A172 (cell line): ENCODE measurements around the gene CPNE4. TPM values are rescaled to one million over a fixed set of nuclear protein-coding genes. Genes with fewer than 3 reads are reported as not detected.
"Not testable (repeated sequence)": the region's sequence is repeated elsewhere in the genome, so short reads cannot be mapped to it uniquely, and the experiment has no call there.

Source experiments
- DNase-seq: peaks from one replicate; pipeline ENCODE4 v3.0.0-alpha.2; 2015; ENCODE audit warnings: low spot score
- total RNA-seq: library from RNA; depleted of rRNA; stranded (reverse); fragments of >200 nt; shearing (Covaris generic); gene quantifications from 2 replicates; pipeline ENCODE4 v1.2.3, GENCODE V29; 2014

Gene CPNE4
- total RNA-seq, 1 experiment from 2014 or later: not detected

GRCh38 chr3:132016061-132017041, 18.5 kb downstream of the CPNE4 start:
- DNase-seq: no peak

GRCh38 chr3:132014105-132014504, 20.7 kb downstream of the CPNE4 start:
- no peak for DNase-seq

GRCh38 chr3:132009241-132009640, 25.6 kb downstream of the CPNE4 start:
- DNase-seq: no peak

GRCh38 chr3:132008837-132009236, 26.0 kb downstream of the CPNE4 start:
- no peak for DNase-seq

- no peak for DNase-seq
These were observed 27.2 kb downstream of the CPNE4 start for GRCh38 chr3:132007617-132008016.

- peak; percentile 16 for DNase-seq
These were observed 28.1 kb downstream of the CPNE4 start for GRCh38 chr3:132006605-132007204.

GRCh38 chr3:132004571-132004970, 30.2 kb downstream of the CPNE4 start:
- DNase-seq: no peak

GRCh38 chr3:132003685-132004084, 31.1 kb downstream of the CPNE4 start:
- DNase-seq: no peak

GRCh38 chr3:132001999-132002398, 32.8 kb downstream of the CPNE4 start:
- no peak for DNase-seq

- DNase-seq: no peak
These were observed 33.8 kb downstream of the CPNE4 start for GRCh38 chr3:132001036-132001435.

- no peak for DNase-seq
These were observed 36.8 kb downstream of the CPNE4 start for GRCh38 chr3:131998027-131998426.

GRCh38 chr3:131995891-131996290, 38.9 kb downstream of the CPNE4 start:
- no peak for DNase-seq

- no peak for DNase-seq
These were observed 45.5 kb downstream of the CPNE4 start for GRCh38 chr3:131989318-131989717.

- DNase-seq: no peak
These were observed 46.6 kb downstream of the CPNE4 start for GRCh38 chr3:131988209-131988608.

- DNase-seq: no peak
These were observed 51.1 kb downstream of the CPNE4 start for GRCh38 chr3:131983689-131984088.

GRCh38 chr3:131981323-131981722, 53.5 kb downstream of the CPNE4 start:
- no peak for DNase-seq

GRCh38 chr3:131976448-131976847, 58.4 kb downstream of the CPNE4 start:
- DNase-seq: no peak

GRCh38 chr3:131975047-131975446, 59.8 kb downstream of the CPNE4 start:
- no peak for DNase-seq

GRCh38 chr3:131973731-131974130, 61.1 kb downstream of the CPNE4 start:
- DNase-seq: no peak

- DNase-seq: no peak
These were observed 62.3 kb downstream of the CPNE4 start for GRCh38 chr3:131972550-131972949.

- no peak for DNase-seq
These were observed 62.7 kb downstream of the CPNE4 start for GRCh38 chr3:131972091-131972490.

GRCh38 chr3:131963442-131963841, 71.4 kb downstream of the CPNE4 start:
- DNase-seq: not testable (repeated sequence)

- no peak for DNase-seq
These were observed 71.8 kb downstream of the CPNE4 start for GRCh38 chr3:131962982-131963381.
